GM19023 (cell line): ENCODE measurements around the gene HIPK2.

ENCODE experiments used
- ATAC-seq: cut with Tn5 transposase; IDR thresholded peaks from one replicate; pipeline ENCODE4 v1.9.1; 2021; ENCODE audit warnings: mild to moderate bottlenecking, moderate library complexity; ENCODE audit not compliant: unreplicated experiment

HIPK2 gene

DNA sequence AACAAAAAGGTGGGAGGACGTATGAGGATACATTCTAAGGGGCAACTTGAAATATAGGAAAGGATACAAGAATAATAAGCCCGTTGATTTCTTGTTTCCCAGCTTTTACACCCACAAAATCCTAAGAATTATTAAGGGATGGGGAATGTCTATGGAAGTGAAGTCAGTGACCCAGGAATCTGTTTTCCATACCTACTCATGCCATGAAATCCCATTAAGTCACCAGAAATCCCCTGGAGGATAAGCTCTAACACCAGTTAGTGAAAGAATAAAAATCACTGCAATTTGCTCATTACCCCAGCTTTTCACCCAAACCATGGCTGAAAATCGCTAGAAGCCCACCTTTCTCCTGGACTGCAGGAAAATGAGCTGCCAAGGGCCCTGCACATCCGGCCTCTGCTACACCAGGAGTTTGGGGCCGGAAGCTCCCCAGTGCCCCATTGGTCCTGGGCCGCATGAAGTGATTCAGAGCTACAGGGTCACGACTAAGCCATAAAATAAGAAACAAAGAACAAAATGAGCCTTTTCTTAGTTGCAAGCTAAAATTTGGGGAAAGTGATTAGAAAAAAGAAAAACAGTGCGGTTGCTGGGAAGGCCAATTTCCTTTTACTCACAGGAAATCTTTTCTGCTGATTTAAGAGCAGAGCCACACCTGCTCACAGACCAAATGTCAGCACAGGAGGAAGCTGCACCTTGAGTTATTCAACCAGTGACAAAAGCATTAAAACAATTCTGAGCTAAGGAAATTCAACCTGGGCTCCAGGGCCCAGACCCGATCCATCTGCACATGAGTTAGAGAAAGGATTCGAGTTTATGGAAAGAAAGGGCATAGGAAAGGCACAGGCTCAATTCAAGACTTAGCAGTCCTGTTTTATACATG is 40.3 kb downstream of the HIPK2 start:
- no peak for ATAC-seq

GRCh38 chr7:139735912-139736595 is 41.7 kb downstream of the HIPK2 start:
- ATAC-seq = no peak

DNA sequence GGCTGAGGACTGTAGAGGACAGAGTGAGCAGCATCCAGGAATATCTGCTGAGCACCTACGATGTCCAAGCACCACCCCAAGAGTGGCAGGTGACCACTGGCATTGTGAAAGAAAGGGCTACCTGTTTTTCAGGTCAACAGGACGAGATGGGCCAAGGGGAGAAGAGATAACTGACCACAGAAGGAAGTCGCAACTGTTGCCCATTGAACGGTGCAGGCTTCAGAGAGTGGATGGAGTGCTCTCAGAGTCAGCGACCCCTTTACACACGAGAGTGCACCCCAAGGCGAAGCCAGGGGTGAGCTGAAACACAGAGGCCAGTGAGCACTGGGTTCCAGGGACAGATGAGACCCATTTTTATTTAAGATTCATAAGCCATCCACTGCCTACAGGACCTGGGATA is 42.3 kb downstream of the HIPK2 start:
- ATAC-seq = no peak

GRCh38 chr7:139734395-139734794 is 43.4 kb downstream of the HIPK2 start:
- ATAC-seq = no peak

GRCh38 chr7:139733751-139734150 is 44.0 kb downstream of the HIPK2 start:
- ATAC-seq = no peak

GRCh38 chr7:139732471-139733167 is 45.2 kb downstream of the HIPK2 start:
- no peak for ATAC-seq

GRCh38 chr7:139731802-139732470 is 45.9 kb downstream of the HIPK2 start:
- ATAC-seq = no peak

GRCh38 chr7:139730746-139731612 is 46.8 kb downstream of the HIPK2 start:
- peak; percentile 75 for ATAC-seq

DNA sequence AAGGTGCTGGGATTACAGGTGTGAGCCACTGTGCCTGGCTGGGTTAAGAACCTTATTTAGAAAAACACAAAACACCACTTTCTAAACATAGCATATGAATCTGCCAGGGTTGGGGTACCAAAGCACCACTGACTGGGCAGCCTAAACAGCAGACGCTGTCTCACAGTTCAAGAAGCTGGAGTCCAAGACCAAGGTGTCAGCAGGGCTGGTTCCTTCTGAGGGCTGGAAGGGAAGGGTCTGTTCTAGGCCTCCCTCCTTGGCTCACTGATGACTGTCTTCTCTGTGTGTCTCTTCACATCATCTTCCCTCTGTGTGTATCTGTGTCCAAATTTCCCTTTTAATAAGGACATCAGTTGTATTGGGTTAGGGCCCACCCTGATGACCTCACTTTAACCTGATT is 49.6 kb downstream of the HIPK2 start:
- no peak for ATAC-seq

DNA sequence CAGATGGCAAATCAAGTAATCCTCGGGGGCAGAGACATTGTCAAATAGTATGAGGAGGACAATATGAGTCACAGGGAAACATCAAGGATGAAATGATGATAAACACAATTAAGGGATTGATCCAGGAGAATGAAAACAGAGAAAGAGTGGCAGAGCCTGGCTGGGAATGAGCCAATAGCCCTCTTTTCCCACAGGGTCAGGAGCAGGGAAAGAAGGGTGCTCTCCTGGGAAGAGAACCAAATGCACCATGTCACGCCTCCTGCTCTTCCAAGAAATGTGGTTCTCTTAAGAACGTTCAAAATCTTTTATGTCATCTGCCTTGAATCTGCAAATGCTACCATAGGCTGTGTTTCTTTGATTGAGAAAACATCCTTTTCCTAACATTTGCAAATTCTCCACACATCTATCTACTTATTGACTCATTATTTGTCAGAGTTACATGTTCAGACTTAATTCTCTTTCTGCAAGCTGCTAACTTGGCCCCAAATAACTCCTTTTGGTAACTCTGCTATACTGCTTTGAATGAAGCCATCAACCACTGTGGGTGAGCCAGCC is 50.6 kb downstream of the HIPK2 start:
- no peak for ATAC-seq

- no peak for ATAC-seq
Measured at GRCh38 chr7:139726485-139726869, 51.3 kb downstream of the HIPK2 start.

DNA sequence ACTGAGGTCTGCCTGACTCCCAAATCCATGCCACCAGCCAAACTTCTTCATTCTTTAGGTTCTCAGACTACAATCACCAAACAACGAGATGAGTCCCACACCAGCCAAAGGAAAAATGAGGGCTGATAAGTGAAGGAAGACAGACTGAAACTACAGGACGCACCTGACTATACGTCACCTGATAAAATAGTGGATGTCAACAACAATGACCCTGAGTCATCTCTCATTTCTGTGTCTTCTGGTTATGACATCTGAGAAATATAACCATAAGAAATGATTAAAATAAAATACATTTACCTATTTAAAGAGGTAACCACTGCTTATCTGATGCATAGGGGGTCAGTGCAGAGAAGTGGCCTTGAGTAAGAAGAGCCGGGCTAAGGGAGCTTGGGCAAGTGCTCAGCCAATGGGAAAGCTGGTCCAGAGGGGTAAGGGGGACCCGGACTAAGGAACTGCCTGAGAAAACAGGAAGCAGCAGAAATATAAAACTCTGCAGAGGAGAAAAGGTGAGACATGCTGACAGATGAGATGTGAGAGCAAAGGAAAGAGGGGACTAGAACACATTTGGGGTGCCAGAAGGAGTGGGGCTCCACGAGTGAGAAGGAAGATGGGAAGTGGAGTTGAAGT is 51.8 kb downstream of the HIPK2 start:
- ATAC-seq = no peak

GRCh38 chr7:139725077-139725476 is 52.7 kb downstream of the HIPK2 start:
- ATAC-seq = peak; percentile 78

DNA sequence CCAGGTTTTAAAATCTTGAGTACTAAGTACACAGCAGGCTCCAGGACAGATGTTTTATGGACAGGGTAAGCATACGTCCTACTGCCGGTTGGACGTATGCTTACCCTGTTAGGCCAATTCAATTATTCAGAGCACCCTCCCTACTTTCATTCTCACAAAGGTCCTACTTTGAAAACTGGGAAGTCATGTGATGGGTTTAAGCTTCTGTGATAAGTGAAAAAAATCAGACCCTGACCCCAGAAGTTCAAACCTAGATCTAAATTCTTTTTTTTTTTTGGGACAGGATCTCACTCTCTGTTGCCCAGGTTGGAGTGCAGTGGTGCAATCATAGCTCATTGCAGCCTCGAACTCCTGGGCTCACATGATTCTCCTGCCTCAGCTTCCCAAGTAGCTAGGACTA is 55.2 kb downstream of the HIPK2 start:
- ATAC-seq = no peak

GRCh38 chr7:139721821-139722220 is 56.0 kb downstream of the HIPK2 start:
- no peak for ATAC-seq

DNA sequence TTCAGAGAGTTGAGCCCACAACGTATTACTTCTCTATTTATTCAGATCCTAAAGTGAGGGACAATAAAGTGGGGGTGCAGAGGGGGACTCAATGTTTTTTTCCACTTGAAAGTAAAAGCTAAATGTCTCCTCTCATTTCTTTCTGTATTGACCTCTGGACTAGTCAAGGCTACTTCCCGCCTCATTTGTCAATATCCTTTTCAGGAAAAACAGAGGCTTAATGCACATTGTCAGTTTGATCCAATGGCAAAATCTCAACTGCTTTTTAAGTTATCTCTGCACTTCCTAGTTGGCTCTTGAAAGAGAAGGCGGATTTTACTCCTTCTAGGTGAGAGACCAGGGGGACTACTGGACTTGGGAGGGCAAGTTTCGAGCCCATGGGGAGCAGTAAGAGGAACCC is 56.4 kb downstream of the HIPK2 start:
- ATAC-seq = no peak

- ATAC-seq = no peak
Measured at GRCh38 chr7:139720705-139721231, 57.0 kb downstream of the HIPK2 start.

GRCh38 chr7:139720186-139720585 is 57.6 kb downstream of the HIPK2 start:
- ATAC-seq = no peak

GRCh38 chr7:139718859-139719258 is 58.9 kb downstream of the HIPK2 start:
- no peak for ATAC-seq
